ENCODE measurements around the gene TEKT4.

TEKT4 gene

DNA sequence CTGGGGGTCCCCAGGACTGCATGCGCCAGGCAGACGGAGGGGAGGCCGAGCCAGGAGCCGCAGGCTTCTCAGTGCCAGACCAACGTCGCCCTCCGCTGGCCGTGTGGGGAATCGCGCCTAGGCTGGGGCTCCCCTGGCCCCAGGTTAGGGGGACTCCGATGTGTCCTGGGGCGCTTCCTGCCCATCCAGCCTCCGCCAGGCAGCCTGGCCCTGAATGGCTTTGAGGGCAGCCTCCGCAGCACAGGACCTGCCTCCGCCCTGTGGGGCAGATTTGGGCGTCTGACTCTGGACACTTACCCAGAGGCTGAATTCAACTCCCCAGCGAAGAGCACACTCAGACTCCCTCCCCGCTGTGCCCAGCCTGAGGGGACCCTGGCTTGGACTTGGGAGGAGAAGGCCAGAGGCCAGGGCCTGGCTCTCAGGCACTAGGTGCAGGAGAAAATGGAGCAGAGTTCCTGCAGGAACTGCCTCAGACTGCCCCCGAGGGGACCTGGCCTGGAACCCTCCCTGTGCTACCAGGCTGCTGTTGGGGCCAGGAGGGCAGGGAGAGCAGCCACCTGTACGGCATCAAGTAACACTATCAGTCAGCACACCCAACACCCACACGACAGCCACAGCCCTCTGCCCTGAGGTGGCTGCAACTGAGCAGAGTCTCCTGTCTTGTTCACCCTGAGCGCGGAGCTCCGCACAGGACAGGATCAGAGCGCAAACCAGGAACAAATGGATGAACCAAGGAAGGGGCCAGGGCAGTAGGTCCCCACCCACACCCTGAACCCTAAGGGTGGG lies 597 bp upstream of the TEKT4 start:
- no peak for TF ChIP-seq TAF1 (IDR thresholded peaks at IDR 0.05; ENCODE audit: borderline replicate concordance, insufficient read depth, low read length)
- no peak for TF ChIP-seq SIN3A (IDR thresholded peaks at IDR 0.05; ENCODE audit: borderline replicate concordance, insufficient read depth, low read length)
- no peak for TF ChIP-seq POLR2AphosphoS5 (IDR thresholded peaks at IDR 0.05; ENCODE audit: low read depth, low read length)
- TF ChIP-seq FOXP2 (optimal IDR thresholded peaks at IDR 0.05; ENCODE audit: borderline replicate concordance, extremely low read depth, extremely low read length, insufficient read depth): no peak
- TF ChIP-seq, protein P1, sequence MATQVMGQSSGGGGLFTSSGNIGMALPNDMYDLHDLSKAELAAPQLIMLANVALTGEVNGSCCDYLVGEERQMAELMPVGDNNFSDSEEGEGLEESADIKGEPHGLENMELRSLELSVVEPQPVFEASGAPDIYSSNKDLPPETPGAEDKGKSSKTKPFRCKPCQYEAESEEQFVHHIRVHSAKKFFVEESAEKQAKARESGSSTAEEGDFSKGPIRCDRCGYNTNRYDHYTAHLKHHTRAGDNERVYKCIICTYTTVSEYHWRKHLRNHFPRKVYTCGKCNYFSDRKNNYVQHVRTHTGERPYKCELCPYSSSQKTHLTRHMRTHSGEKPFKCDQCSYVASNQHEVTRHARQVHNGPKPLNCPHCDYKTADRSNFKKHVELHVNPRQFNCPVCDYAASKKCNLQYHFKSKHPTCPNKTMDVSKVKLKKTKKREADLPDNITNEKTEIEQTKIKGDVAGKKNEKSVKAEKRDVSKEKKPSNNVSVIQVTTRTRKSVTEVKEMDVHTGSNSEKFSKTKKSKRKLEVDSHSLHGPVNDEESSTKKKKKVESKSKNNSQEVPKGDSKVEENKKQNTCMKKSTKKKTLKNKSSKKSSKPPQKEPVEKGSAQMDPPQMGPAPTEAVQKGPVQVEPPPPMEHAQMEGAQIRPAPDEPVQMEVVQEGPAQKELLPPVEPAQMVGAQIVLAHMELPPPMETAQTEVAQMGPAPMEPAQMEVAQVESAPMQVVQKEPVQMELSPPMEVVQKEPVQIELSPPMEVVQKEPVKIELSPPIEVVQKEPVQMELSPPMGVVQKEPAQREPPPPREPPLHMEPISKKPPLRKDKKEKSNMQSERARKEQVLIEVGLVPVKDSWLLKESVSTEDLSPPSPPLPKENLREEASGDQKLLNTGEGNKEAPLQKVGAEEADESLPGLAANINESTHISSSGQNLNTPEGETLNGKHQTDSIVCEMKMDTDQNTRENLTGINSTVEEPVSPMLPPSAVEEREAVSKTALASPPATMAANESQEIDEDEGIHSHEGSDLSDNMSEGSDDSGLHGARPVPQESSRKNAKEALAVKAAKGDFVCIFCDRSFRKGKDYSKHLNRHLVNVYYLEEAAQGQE (IDR thresholded peaks at IDR 0.05; ENCODE audit: insufficient read depth in 1 of 2, low read depth in 2 of 2, low read length in 2 of 2): no peak

DNA sequence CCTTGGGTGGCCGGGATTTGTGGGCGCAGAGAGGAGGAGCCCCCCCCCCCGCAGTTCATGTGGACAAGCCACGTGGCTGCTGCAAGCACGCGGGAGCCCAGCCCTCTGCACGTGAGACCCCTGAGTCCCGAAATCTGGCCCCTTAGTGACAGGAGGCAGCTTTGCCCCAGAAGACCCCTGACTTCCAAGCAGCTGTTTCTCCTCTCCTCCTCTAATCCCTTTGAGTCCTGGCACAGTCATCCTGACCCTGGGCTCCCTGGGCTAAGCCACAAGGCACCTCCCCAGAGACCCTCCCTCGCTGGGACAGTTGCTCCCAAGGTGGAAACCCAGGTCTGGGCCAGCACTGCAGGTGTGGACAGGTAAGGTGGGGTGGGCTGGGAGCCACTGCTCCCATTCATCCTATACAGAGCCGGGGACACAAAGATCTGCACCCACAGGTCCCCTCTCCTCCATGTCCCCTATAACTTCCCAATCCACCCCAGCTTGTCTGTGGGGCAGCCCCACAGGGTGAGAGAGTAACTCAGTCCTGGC lies 923 bp downstream of the TEKT4 start:
- TF ChIP-seq SIN3A (IDR thresholded peaks at IDR 0.05; ENCODE audit: borderline replicate concordance, insufficient read depth, low read length): no peak
- TF ChIP-seq TAF1 (IDR thresholded peaks at IDR 0.05; ENCODE audit: borderline replicate concordance, insufficient read depth, low read length): no peak
- no peak for TF ChIP-seq FOXP2 (optimal IDR thresholded peaks at IDR 0.05; ENCODE audit: borderline replicate concordance, extremely low read depth, extremely low read length, insufficient read depth)
- no peak for TF ChIP-seq POLR2AphosphoS5 (IDR thresholded peaks at IDR 0.05; ENCODE audit: low read depth, low read length)
- TF ChIP-seq, protein P1 (IDR thresholded peaks at IDR 0.05; ENCODE audit: insufficient read depth in 1 of 2, low read depth in 2 of 2, low read length in 2 of 2): no peak

DNA sequence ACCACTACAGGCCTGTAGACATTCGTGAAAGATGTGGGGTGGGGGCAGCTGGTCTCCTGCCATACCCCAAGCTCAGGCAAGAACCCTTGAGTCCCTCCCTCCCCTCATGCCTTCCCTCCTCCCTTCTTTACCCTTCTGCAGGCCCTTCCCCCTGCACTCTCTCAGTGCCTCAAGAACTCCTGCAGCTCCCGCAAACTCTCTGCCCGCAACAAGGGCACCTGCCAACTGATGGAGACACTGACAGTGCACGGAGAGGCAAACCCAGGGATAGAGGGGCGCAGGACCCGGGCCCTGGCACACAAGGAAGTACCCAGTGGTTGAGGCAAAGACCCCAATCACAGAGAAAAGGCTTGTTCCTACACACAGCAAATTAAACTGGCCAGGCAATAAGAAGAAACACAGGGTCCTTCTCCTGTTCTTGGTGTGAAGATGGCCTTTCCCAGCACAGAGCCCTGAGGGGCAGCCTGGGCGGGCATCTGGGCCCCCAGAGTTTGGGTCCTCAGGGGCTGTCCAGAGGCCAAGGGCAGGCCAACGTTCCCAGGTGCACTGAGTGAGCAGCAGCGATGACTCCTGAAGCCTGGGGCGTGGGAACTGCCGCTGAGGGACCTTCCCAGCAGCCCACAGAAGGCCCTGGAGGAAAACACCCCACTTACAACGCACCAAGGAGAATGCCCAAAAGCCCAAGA lies 1.6 kb downstream of the TEKT4 start:
- TF ChIP-seq TAF1 (IDR thresholded peaks at IDR 0.05; ENCODE audit: borderline replicate concordance, insufficient read depth, low read length) (no peak), SIN3A (IDR thresholded peaks at IDR 0.05; ENCODE audit: borderline replicate concordance, insufficient read depth, low read length) (no peak), FOXP2 (optimal IDR thresholded peaks at IDR 0.05; ENCODE audit: borderline replicate concordance, extremely low read depth, extremely low read length, insufficient read depth) (no peak)
- TF ChIP-seq, protein P1 (IDR thresholded peaks at IDR 0.05; ENCODE audit: insufficient read depth in 1 of 2, low read depth in 2 of 2, low read length in 2 of 2): no peak

DNA sequence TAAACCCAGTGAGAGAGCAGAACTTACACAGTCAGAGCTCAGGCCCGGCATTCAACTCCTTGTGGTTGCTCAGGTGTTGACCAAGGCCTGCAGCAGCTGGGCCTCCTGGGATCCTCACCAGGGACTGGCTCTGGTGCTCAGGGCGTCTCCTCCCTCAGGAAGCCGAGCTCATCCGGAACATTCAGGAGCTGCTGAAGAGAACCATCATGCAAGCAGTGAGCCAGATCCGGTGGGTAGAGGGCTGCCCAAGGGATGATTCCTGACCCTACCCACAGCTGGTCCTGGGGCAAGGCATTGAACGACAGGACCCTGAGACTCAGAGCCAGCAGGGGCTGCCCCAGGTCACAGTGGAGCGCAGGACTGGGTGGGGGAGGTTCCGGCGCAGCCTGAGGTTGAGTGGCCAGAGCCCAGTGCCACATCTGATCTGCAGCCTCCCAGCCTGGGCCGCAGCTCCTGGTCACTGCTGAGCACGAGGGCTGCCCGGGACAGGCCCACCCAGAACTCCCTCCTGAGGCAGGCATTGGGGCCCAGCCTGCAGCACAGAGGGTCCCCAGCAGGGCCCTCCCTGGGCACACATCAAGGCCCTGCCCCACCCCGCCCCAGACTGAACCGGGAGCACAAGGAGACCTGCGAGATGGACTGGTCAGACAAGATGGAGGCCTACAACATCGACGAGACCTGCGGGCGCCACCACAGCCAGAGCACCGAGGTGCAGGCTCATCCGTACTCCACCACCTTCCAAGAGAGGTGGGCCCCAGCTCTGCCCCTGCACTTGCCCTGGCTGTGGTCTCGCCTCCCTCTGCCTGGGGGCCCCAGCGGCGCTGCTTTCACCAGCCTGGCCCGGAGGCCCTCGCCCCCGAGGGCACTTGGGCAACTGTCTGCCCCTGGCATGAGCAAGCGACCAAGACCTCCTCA lies 2.4 kb downstream of the TEKT4 start:
- TF ChIP-seq TAF1 (IDR thresholded peaks at IDR 0.05; ENCODE audit: borderline replicate concordance, insufficient read depth, low read length) (no peak), POLR2AphosphoS5 (IDR thresholded peaks at IDR 0.05; ENCODE audit: low read depth, low read length) (no peak), FOXP2 (optimal IDR thresholded peaks at IDR 0.05; ENCODE audit: borderline replicate concordance, extremely low read depth, extremely low read length, insufficient read depth) (no peak), SIN3A (IDR thresholded peaks at IDR 0.05; ENCODE audit: borderline replicate concordance, insufficient read depth, low read length) (no peak)
- TF ChIP-seq, protein P1 (IDR thresholded peaks at IDR 0.05; ENCODE audit: insufficient read depth in 1 of 2, low read depth in 2 of 2, low read length in 2 of 2): no peak

Data from PFSK-1 (cell line).